Keratinocyte (primary cell): ENCODE results near the gene MGMT.

ENCODE experiments used
- CTCF ChIP-seq, 3 experiments: IDR thresholded peaks in 1 of 3; conservative IDR thresholded peaks in 1 of 3; optimal IDR thresholded peaks in 1 of 3; 2 replicates in 2 of 3; 3 replicates in 1 of 3; pipeline versions ENCODE3 to v1.5.1; 2011; ENCODE audit warnings: low read length in 3 of 3, mild to moderate bottlenecking in 3 of 3, moderate library complexity in 2 of 3, control low read depth in 1 of 3, inconsistent platforms in 1 of 3; ENCODE audit not compliant: insufficient read depth in 2 of 3; ENCODE audit errors: extremely low read depth in 1 of 3
- EZH2 ChIP-seq: IDR thresholded peaks from one replicate; pipeline ENCODE4 v1.6.1; 2012; ENCODE audit warnings: inconsistent platforms, mild to moderate bottlenecking, low read length, moderate library complexity

- TF ChIP-seq CTCF (optimal IDR thresholded peaks at IDR 0.05 in 1 of 3, IDR thresholded peaks at IDR 0.05 in 1 of 3, conservative IDR thresholded peaks at IDR 0.05 in 1 of 3; ENCODE audit: extremely low read depth in 1 of 3, insufficient read depth in 2 of 3, low read length in 3 of 3) (no peak), EZH2 (no peak)
These were observed 4.7 kb upstream of the MGMT start for GRCh38 chr10:129462257-129462795.
